Lung (tissue), 12 donors: ENCODE measurements around the gene CHN1. TPM values are rescaled to one million over a fixed set of nuclear protein-coding genes. Genes with fewer than 3 reads are reported as not detected.

Experiments
- ATAC-seq: fragments of 200-7000 bp; cut with Tn5 transposase; one replicate; pipeline ENCODE4 v1.9.1; 2020; ENCODE audit warnings: moderate number of reproducible peaks; ENCODE audit not compliant: insufficient read depth, low FRiP score
- DNase-seq, 3 donors: peaks; one replicate each; pipeline ENCODE4 v3.0.0-alpha.2; 2013 to 2017
- H3K27ac ChIP-seq, 2 donors: one replicate each; pipeline ENCODE4 v1.5.1; 2013; ENCODE audit warnings: mild to moderate bottlenecking in 2 of 2, moderate library complexity in 2 of 2, control low read depth in 1 of 2, inconsistent platforms in 1 of 2, low read depth in 1 of 2, low read length in 1 of 2
- H3K27me3 ChIP-seq, 3 donors: one replicate each; pipeline ENCODE4 v1.5.1; 2013; ENCODE audit warnings: low read length in 2 of 3; ENCODE audit not compliant: control insufficient read depth in 3 of 3, insufficient read depth in 3 of 3
- H3K36me3 ChIP-seq, 4 donors: one replicate each; pipeline ENCODE4 v1.5.1; 2013; ENCODE audit warnings: low read length in 4 of 4, mild to moderate bottlenecking in 1 of 4, moderate library complexity in 1 of 4; ENCODE audit not compliant: control insufficient read depth in 4 of 4, insufficient read depth in 4 of 4
- H3K4me1 ChIP-seq, 5 donors: one replicate each; pipeline ENCODE4 v1.5.1; 2013; ENCODE audit warnings: low read length in 5 of 5, mild to moderate bottlenecking in 2 of 5, moderate library complexity in 1 of 5; ENCODE audit not compliant: control insufficient read depth in 5 of 5, insufficient read depth in 5 of 5
- H3K4me3 ChIP-seq: one replicate; pipeline ENCODE4 v1.5.1; 2013; ENCODE audit warnings: mild to moderate bottlenecking, control low read depth, moderate library complexity
- H3K9ac ChIP-seq, 2 donors: one replicate each; pipeline ENCODE4 v1.5.1; 2013; ENCODE audit warnings: low read length in 2 of 2, control low read depth in 1 of 2; ENCODE audit not compliant: insufficient read depth in 1 of 2
- H3K9me3 ChIP-seq, 4 donors: one replicate each; pipeline ENCODE4 v1.5.1; 2013; ENCODE audit warnings: low read length in 3 of 4, mild to moderate bottlenecking in 1 of 4, moderate library complexity in 1 of 4; ENCODE audit not compliant: control insufficient read depth in 4 of 4, insufficient read depth in 3 of 4
- CTCF ChIP-seq: IDR thresholded peaks from 2 replicates; pipeline ENCODE4 v1.5.1; 2012; ENCODE audit warnings: mild to moderate bottlenecking; ENCODE audit errors: control extremely low read depth, extremely low read depth
- WGBS, 2 donors: extraction: QIAGEN DNeasy Blood & Tissue Kit; methylation state at CpG; one replicate each; pipeline ENCODE4 v1.1.7; 2013; 5-methylcytosine and 5-hydroxymethylcytosine counted together
- polyA plus RNA-seq, 2 donors: library from polyadenylated mRNA; stranded (reverse); fragments of 200-250 nt; gene quantifications; one replicate each; pipeline ENCODE4 v1.2.1, GENCODE V29; 2013
- total RNA-seq, 2 donors: library from RNA; depleted of rRNA in 1 of 2; stranded (reverse); fragments of >200 nt in 1 of 2; gene quantifications; one replicate each; pipeline ENCODE4 v1.2.1, GENCODE V29; 2014 to 2021
- donor health status: control.
- donor health status: control.
- donor health status: Bipolar disorder and iron deficiency.
- donor health status: healthy.
- donor health status: DM: yes; HTN: yes; CAD: no.

The CHN1 gene
- total and polyA plus RNA-seq, 4 donors, result 6.8 to 80.9 (median 14.5) TPM

GRCh38 chr2:174764280-174765255, 240.6 kb downstream of the CHN1 start, which contains the start of gene CHRNA1:
CHRNA1 (minus strand) TSS chr2:174764472; CDS start chr2:174764394, 78 bp downstream.
- no peak for ATAC-seq
- no peak within 1 kb of the TSS for H3K27ac ChIP-seq
- H3K36me3 ChIP-seq, result no peaks in the 10 kb centered on the region
- no peak for DNase-seq
- H3K9me3 ChIP-seq, result no peaks in the 10 kb centered on the region
- H3K4me1 ChIP-seq, result peaks cover 0 to 22% (median 4%) of the 10 kb centered on the region in 5 donors
- no peak within 1 kb of the TSS for H3K9ac ChIP-seq
- WGBS, 2 donors, result 87 to 89% methylated on average over 13 of the region's 13 CpGs
- no peak within 1 kb of the TSS for H3K4me3 ChIP-seq
- H3K27me3 ChIP-seq, result no peaks in the 10 kb centered on the region
- TF ChIP-seq CTCF, result no peak

GRCh38 chr2:174763780-174764179, 241.4 kb downstream of the CHN1 start:
- 93% methylated on average over 4 of the region's 4 CpGs for WGBS, 2 donors
- Histone ChIP-seq H3K9me3 (no peaks in the 10 kb centered on the region), H3K9ac (no peak overlapping the region), H3K4me3 (no peak overlapping the region), H3K27me3 (no peaks in the 10 kb centered on the region), H3K27ac (no peak overlapping the region), H3K36me3 (no peaks in the 10 kb centered on the region), H3K4me1 (peaks cover 0 to 22% (median 4%) of the 10 kb centered on the region in 5 donors)
- TF ChIP-seq CTCF, result no peak
- DNase-seq, result no peak
- ATAC-seq, result no peak

DNA sequence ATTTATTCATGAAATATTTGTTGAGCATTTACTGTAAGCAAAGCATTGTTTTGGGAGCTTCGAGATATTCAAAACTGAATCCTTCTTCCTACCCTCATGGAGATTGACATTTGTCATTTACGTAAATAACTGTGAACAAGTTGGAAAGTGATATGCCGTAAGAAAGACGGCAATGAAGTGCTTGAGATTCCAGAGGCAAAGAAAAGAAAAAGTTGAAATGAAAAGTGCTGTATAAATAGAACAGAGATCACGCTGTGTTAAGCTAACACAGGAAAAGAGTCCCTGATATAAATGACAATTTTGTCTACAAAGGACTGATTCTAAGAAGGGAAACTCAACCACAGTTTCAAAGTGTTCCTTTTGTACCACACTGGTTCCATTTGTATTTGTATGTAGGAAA, 242.7 kb downstream of the CHN1 start:
- Histone ChIP-seq H3K27me3 (no peaks in the 10 kb centered on the region), H3K4me1 (peaks cover 0 to 22% (median 4%) of the 10 kb centered on the region in 5 donors), H3K36me3 (no peaks in the 10 kb centered on the region), H3K4me3 (no peak overlapping the region), H3K27ac (no peak overlapping the region), H3K9me3 (no peaks in the 10 kb centered on the region), H3K9ac (no peak overlapping the region)
- DNase-seq, result no peak
- 48 to 56% methylated on average over 5 of the region's 5 CpGs for WGBS, 2 donors
- no peak for ATAC-seq
- no peak for TF ChIP-seq CTCF
